B cell (primary cell): Measurements from ENCODE around the gene FAT3.

Experiments
- EZH2 ChIP-seq: IDR thresholded peaks from 2 replicates; pipeline ENCODE4 v1.6.1; 2012; ENCODE audit warnings: borderline replicate concordance, low read depth, mild to moderate bottlenecking, moderate library complexity, low read length; ENCODE audit not compliant: insufficient read depth, poor library complexity, severe bottlenecking
- TF ChIP-seq, protein P1 (sequence below): fragments of 200-600 bp; IDR thresholded peaks from one replicate; pipeline ENCODE4 v1.8.0; 2022; ENCODE audit warnings: antibody characterized with exemption, mild to moderate bottlenecking

DNA sequence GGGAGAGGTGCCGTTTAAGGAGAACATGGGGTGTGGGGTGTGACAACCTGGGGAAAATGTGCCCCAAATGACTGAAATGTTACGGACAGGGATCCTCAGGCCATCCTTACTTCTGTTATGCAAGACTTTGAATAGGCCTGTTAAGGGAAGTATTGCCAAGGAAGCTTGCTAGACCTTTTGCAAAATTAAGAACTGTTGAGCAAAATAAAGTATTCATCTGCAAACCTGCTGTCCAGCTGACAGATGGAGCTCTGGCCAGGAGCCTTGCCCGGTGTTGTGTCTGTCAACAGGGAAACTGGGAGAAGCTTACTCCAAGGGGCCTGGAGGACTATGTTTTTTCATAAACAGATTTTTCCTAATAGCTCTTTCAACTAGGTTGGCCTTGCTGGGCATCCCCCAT is 48.0 kb downstream of the FAT3 start:
- TF ChIP-seq, protein P1, sequence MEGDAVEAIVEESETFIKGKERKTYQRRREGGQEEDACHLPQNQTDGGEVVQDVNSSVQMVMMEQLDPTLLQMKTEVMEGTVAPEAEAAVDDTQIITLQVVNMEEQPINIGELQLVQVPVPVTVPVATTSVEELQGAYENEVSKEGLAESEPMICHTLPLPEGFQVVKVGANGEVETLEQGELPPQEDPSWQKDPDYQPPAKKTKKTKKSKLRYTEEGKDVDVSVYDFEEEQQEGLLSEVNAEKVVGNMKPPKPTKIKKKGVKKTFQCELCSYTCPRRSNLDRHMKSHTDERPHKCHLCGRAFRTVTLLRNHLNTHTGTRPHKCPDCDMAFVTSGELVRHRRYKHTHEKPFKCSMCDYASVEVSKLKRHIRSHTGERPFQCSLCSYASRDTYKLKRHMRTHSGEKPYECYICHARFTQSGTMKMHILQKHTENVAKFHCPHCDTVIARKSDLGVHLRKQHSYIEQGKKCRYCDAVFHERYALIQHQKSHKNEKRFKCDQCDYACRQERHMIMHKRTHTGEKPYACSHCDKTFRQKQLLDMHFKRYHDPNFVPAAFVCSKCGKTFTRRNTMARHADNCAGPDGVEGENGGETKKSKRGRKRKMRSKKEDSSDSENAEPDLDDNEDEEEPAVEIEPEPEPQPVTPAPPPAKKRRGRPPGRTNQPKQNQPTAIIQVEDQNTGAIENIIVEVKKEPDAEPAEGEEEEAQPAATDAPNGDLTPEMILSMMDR, result no peak
- no peak for TF ChIP-seq EZH2
